GM21619 (cell line): Measurements from ENCODE around the gene TRIM15.
"Not testable (repeated sequence)": the region's sequence is repeated elsewhere in the genome, so short reads cannot be mapped to it uniquely, and the experiment has no call there.

Experiments
- ATAC-seq: cut with Tn5 transposase; IDR thresholded peaks from one replicate; pipeline ENCODE4 v1.9.1; 2021; ENCODE audit not compliant: unreplicated experiment

TRIM15 gene

GRCh38 chr6:30198166-30199084, 35.1 kb downstream of the TRIM15 start:
- no peak for ATAC-seq

- ATAC-seq, result no peak
Observed at GRCh38 chr6:30200551-30201281, 37.4 kb downstream of the TRIM15 start.

- ATAC-seq, result no peak
Observed at GRCh38 chr6:30202366-30202765, 39.0 kb downstream of the TRIM15 start.

GRCh38 chr6:30204116-30204515, 40.8 kb downstream of the TRIM15 start:
- ATAC-seq, result no peak

- no peak for ATAC-seq
Observed at GRCh38 chr6:30206152-30206551, 42.8 kb downstream of the TRIM15 start.

GRCh38 chr6:30206799-30207618, 43.7 kb downstream of the TRIM15 start:
- ATAC-seq, result no peak

GRCh38 chr6:30207619-30208295, 44.4 kb downstream of the TRIM15 start:
- ATAC-seq, result no peak

GRCh38 chr6:30211306-30211705, 48.0 kb downstream of the TRIM15 start:
- ATAC-seq, result no peak

- no peak for ATAC-seq
Observed at GRCh38 chr6:30211899-30212298, 48.6 kb downstream of the TRIM15 start.

GRCh38 chr6:30212865-30213666, 49.7 kb downstream of the TRIM15 start, which contains the start of gene TRIM26:
Gene TRIM26, minus strand, starts transcription at chr6:30213406. Its CDS starts 14,303 bp downstream, at chr6:30199103.
- ATAC-seq, result peak; percentile 70

GRCh38 chr6:30213667-30213956, 50.3 kb downstream of the TRIM15 start:
- ATAC-seq, result no peak

GRCh38 chr6:30213957-30214656, 50.8 kb downstream of the TRIM15 start:
- peak; percentile 54 for ATAC-seq

- no peak for ATAC-seq
Observed at GRCh38 chr6:30214657-30214982, 51.3 kb downstream of the TRIM15 start.

GRCh38 chr6:30216096-30216495, 52.8 kb downstream of the TRIM15 start:
- ATAC-seq, result no peak

- no peak for ATAC-seq
Observed at GRCh38 chr6:30219244-30219643, 55.9 kb downstream of the TRIM15 start.

- not testable (repeated sequence) for ATAC-seq
Observed at GRCh38 chr6:30221395-30221794, 58.0 kb downstream of the TRIM15 start.

- ATAC-seq, result not testable (repeated sequence)
Observed at GRCh38 chr6:30221956-30222355, 58.6 kb downstream of the TRIM15 start.
